Measurements from ENCODE around the gene RBM7.
A peak's percentile ranks its signal among the peaks of the same experiment; 100 is the strongest.

RBM7 gene

GRCh38 chr11:114395736-114396135 is 4.7 kb upstream of the RBM7 start:
- H3K4me3 ChIP-seq (ENCODE audit: low read depth, low read length): no peak overlapping the region

- H3K4me3 ChIP-seq (ENCODE audit: low read depth, low read length): no peak overlapping the region
Observed at GRCh38 chr11:114396916-114397315, 3.5 kb upstream of the RBM7 start.

- no peak overlapping the region for H3K4me3 ChIP-seq (ENCODE audit: low read depth, low read length)
Observed at GRCh38 chr11:114397349-114397982, 3.0 kb upstream of the RBM7 start.

- H3K4me3 ChIP-seq (ENCODE audit: low read depth, low read length): no peak overlapping the region
Observed at GRCh38 chr11:114398303-114398920, 2.1 kb upstream of the RBM7 start.

- peak overlapping the region; percentile 95 for H3K4me3 ChIP-seq (ENCODE audit: low read depth, low read length)
Observed at GRCh38 chr11:114399490-114400215, 813 bp upstream of the RBM7 start.

- peak overlapping the region; percentile 95 for H3K4me3 ChIP-seq (ENCODE audit: low read depth, low read length)
Observed at GRCh38 chr11:114400915-114401223, 403 bp downstream of the RBM7 start.

GRCh38 chr11:114401311-114401710 is 845 bp downstream of the RBM7 start:
- H3K4me3 ChIP-seq (ENCODE audit: low read depth, low read length): peak overlapping the region; percentile 95

GRCh38 chr11:114412946-114413345 is 12.5 kb downstream of the RBM7 start:
- no peak overlapping the region for H3K4me3 ChIP-seq (ENCODE audit: low read depth, low read length)

- no peak overlapping the region for H3K4me3 ChIP-seq (ENCODE audit: low read depth, low read length)
Observed at GRCh38 chr11:114413958-114414357, 13.5 kb downstream of the RBM7 start.

GRCh38 chr11:114416441-114416961 is 16.0 kb downstream of the RBM7 start:
- no peak overlapping the region for H3K4me3 ChIP-seq (ENCODE audit: low read depth, low read length)

GRCh38 chr11:114426280-114426679 is 25.8 kb downstream of the RBM7 start:
- H3K4me3 ChIP-seq (ENCODE audit: low read depth, low read length): no peak overlapping the region

- H3K4me3 ChIP-seq (ENCODE audit: low read depth, low read length): no peak overlapping the region
Observed at GRCh38 chr11:114430290-114430689, 29.8 kb downstream of the RBM7 start.

GRCh38 chr11:114432893-114433292 is 32.4 kb downstream of the RBM7 start:
- no peak overlapping the region for H3K4me3 ChIP-seq (ENCODE audit: low read depth, low read length)

GRCh38 chr11:114433376-114433775 is 32.9 kb downstream of the RBM7 start:
- no peak overlapping the region for H3K4me3 ChIP-seq (ENCODE audit: low read depth, low read length)

GRCh38 chr11:114438303-114438702 is 37.8 kb downstream of the RBM7 start:
- H3K4me3 ChIP-seq (ENCODE audit: low read depth, low read length): peak overlapping the region; percentile 10

GRCh38 chr11:114439229-114440120 is 39.0 kb downstream of the RBM7 start, which contains the start of gene REXO2:
TSS of gene REXO2 (plus strand) at chr11:114439467. CDS start at chr11:114439529, 62 bp downstream.
- peak within 1 kb of the TSS; percentile 94 for H3K4me3 ChIP-seq (ENCODE audit: low read depth, low read length)

GRCh38 chr11:114440121-114440860 is 39.8 kb downstream of the RBM7 start:
- H3K4me3 ChIP-seq (ENCODE audit: low read depth, low read length): peak overlapping the region; percentile 94

- no peak overlapping the region for H3K4me3 ChIP-seq (ENCODE audit: low read depth, low read length)
Observed at GRCh38 chr11:114440971-114441763, 40.7 kb downstream of the RBM7 start.

- no peak overlapping the region for H3K4me3 ChIP-seq (ENCODE audit: low read depth, low read length)
Observed at GRCh38 chr11:114441921-114442320, 41.5 kb downstream of the RBM7 start.

All from iPS-11a (cell line).